Stimulated activated CD4-positive, alpha-beta T cell treated with anti-CD3 and anti-CD28 coated beads, Interleukin-12 subunit alpha, Interleukin-12 subunit beta, amount 100 ng/mL, for 4 hours (primary cell): ENCODE data around the gene ANKRD11.
"Not testable (repeated sequence)": the region's sequence is repeated elsewhere in the genome, so short reads cannot be mapped to it uniquely, and the experiment has no call there.

Experiments
- DNase-seq: peaks from one replicate; pipeline ENCODE4 v3.0.0-alpha.2; 2020

The ANKRD11 gene

GRCh38 chr16:89448656-89449055 is 41.7 kb downstream of the ANKRD11 start:
- no peak for DNase-seq

DNA sequence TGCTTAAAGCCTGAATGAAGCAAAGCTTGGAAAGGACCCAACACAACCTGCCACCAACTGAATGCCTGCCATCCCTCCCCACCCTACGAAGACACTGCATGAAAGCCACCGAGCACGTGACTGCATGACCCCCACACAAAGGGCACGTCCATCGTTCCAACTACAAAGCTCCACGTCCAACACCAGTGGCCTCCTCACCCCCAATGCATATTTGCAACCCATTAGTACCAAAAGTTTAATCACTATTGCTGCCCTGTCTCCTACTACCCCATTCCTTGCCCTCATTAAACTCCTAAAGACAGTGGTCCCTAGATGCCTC is 43.4 kb downstream of the ANKRD11 start:
- no peak for DNase-seq

- no peak for DNase-seq
Measured at GRCh38 chr16:89446136-89446974, 44.0 kb downstream of the ANKRD11 start.

GRCh38 chr16:89445166-89445565 is 45.2 kb downstream of the ANKRD11 start:
- no peak for DNase-seq

GRCh38 chr16:89444728-89445127 is 45.6 kb downstream of the ANKRD11 start:
- no peak for DNase-seq

DNA sequence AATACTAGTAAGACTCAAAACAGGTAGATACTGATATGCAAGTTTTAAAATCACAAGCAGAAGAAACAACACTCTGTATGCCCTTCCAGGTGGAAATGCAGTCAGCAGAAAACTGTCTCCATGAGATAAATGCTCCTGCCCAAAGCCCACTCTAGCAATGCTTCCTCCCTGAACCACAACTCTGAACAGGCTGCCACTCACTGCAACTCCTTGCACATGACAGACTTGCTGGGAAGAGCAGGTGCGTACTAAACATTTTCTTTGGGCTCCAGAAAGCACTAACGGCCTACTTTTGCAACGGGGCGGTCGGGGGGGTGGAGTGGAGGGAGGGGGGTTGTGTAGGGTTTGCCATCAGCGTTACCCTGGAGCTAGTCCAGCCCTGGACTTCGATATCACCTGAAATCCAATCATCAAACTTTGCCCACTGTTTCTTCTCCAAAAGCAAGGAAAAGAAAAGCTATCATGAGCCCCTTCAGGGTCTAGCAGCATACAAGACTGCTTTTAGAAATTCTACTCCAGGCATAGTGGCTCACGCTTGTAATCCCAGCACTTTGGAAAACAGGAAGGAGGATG is 46.1 kb downstream of the ANKRD11 start:
- DNase-seq: no peak

- DNase-seq: no peak
Measured at GRCh38 chr16:89443727-89444084, 46.7 kb downstream of the ANKRD11 start.

- DNase-seq: no peak
Measured at GRCh38 chr16:89442990-89443726, 47.2 kb downstream of the ANKRD11 start.

GRCh38 chr16:89442588-89442987 is 47.8 kb downstream of the ANKRD11 start:
- DNase-seq: no peak

DNA sequence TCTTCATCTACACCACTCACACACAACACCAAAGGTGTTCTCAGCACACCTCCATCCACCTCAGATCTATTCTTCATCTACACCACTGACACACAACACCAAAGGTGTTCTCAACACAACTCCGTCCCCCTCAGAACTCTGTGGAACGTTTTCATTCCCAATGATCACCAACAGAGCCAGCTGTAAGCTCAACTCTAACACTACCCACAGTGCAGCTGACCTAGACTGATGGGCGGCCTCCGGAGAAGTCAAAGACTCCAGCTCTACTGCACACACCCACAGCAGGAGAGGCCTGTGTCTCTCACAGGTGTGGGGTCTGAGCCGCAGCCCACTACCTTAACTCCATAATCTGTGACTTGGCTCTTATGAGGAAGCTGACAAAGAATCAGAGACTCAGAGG is 50.7 kb downstream of the ANKRD11 start:
- DNase-seq: no peak

DNA sequence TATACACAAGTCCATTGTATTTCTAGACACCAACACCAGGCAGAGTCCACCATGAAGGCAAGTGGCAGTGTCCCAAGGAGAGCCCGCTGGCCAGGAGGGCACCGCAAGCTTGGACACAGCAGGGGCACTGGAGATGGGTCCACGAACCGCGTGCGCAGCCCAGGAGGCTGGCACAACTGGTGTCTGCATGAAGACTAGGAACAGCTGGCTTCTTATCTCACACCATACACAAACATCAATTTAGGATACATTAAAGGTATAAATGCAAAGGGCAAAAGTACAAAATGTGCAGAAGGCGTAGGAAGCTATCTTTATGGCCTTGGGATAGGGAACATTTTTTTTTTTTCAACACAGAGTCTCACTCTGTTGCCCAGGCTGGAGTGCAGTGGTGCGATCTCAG is 52.4 kb downstream of the ANKRD11 start:
- DNase-seq: no peak

DNA sequence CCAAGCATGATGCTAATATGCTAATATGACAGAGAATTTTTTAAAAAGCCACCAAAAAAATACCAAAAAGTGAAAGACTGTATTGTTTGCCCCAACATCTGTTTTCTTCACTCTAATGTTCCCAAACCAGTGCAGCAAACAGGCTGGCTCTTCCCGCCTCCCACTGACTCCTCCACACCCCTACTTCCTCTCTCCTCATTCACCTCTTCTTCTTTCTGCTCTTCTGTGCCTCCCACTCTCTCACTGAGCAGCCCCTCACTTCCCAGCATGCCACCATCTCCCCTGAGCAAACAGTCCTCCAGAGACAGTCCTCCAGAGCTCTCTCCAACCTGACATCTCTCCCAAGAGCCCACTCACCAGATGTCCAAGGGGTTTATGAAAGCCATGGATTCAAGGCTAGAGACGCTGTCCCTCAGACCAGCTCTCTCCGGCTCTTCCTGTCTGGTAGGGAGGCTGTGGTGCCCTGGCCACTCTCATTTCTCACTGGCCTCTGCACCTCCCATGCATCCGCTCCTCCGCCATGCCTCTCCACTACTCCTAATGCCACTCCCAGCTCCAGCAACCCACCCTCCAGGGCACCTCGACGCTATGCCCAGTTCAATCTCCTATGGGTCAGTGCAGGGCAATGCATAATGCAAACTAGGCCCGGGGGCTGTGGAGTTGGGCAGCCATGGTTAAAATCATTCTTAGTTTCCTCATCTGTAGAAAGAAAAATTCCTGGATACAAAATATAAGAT is 52.9 kb downstream of the ANKRD11 start:
- DNase-seq: no peak

DNA sequence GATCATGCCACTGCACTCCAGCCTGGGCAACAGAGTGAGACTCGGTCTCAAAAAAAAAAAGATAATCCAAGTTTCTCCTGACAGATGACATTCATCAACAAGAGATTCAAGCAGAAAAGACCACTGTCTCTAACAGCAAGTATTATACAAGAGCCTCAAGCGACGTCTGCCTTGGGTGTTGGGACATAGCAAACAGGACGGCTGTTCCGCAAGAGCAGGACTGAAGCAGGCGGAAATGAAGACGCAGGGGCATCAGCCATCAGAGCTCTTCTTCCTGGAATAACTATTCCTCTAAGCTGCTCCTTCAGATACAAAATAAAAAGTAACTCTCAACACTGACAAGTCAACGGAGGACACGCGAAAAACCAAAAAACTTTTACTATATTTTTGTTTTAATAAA is 54.0 kb downstream of the ANKRD11 start:
- DNase-seq: no peak

- not testable (repeated sequence) for DNase-seq
Measured at GRCh38 chr16:89435059-89435458, 55.3 kb downstream of the ANKRD11 start.

DNA sequence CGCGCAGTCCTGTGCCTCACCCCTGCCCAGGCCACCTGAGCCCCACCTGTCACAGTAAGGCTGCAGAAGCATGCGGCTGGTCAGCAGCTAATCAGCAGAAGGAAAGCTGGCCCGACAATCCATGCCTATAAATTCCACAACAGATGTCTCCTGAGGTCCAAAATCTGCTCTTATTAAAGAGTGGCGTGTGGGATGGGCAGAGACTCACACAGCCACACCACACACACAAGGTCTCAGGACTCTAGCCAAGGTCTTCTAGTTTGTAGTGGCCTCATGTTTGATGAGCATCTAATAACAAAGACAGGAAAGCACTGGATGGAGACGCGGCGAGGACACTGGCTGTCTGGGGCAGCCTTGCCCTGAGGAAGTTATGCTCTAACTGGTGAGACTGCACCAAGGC is 55.9 kb downstream of the ANKRD11 start:
- no peak for DNase-seq

DNA sequence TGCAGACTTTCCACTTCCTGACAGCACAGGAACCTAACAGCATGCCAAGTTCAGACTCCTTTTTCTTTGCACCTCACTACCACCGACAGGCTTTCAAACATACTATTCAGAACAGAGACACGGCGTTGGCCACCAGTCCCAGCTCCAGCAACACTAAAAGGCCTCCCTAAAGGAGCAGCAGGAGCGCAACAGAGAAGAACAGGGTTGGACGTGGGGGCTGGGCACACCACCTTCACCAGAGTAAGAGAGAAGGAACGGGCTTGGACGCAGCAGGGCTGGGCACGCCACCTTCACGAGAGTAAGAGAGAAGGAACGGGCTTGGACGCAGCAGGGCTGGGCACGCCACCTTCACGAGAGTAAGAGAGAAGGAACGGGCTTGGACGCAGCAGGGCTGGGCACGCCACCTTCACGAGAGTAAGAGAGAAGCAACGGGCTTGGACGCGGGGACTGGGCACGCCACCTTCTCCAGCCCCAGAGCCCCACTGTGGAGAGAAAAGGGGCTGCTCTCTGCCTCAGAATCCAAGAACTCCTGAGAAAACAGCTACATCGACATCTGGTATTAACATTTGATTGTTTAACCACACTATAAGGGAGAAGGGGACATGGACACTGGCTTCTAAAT is 56.9 kb downstream of the ANKRD11 start:
- not testable (repeated sequence) for DNase-seq

- no peak for DNase-seq
Measured at GRCh38 chr16:89431630-89432029, 58.7 kb downstream of the ANKRD11 start.

GRCh38 chr16:89431158-89431584 is 59.2 kb downstream of the ANKRD11 start:
- no peak for DNase-seq

DNA sequence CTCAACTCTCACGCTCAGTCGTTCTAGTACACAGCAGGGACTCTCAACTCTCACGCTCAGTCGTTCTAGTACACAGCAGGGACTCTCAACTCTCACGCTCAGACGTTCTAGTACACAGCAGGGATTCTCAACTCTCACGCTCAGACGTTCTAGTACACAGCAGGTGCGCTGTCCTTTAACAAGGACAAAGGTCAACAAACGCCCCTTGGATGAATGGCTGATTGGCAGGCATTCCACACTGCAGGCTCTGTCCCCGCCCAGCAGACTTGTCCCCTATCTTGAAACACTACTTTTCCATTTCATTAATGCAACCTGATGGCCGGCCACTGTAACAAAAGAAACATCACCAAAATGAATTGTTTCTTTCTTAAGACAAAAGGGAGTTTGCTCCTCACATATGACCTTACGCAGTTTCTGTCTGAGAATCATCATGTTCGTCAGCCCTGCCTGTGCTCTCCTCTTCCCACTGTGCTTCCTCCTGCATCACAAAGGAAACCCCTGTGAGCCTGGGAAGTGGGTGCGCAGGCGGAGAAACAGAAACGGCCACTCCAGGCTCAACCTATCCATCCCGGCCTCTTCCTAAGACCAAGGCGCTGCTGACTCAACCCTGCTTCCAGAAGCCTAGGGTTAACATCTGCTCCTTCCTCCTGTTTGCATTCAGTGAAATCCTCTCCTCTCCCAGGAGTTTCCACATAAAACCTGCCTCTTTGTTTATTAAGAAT is 59.8 kb downstream of the ANKRD11 start:
- DNase-seq: no peak

DNA sequence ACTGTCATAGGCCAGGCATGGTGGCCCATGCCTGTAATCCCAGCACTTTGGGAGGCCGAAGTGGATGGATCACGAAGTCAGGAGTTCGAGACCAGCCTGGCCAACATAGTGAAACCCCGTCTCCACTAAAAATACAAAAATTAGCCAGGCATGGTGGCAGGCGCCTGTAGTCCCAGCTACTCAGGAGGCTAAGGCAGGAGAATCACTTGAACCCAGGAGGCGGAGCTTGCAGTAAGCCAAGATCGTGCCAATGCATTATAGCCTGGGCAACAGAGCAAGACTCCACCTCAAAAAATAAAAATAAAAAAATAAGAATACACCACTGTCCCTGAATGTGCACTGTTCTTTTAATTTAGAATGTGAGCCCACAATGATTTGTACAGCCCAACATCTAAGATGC is 61.8 kb downstream of the ANKRD11 start:
- not testable (repeated sequence) for DNase-seq

- no peak for DNase-seq
Measured at GRCh38 chr16:89426736-89427530, 63.4 kb downstream of the ANKRD11 start.
